Measurements from ENCODE around the gene CCDC15.

Gene CCDC15

DNA sequence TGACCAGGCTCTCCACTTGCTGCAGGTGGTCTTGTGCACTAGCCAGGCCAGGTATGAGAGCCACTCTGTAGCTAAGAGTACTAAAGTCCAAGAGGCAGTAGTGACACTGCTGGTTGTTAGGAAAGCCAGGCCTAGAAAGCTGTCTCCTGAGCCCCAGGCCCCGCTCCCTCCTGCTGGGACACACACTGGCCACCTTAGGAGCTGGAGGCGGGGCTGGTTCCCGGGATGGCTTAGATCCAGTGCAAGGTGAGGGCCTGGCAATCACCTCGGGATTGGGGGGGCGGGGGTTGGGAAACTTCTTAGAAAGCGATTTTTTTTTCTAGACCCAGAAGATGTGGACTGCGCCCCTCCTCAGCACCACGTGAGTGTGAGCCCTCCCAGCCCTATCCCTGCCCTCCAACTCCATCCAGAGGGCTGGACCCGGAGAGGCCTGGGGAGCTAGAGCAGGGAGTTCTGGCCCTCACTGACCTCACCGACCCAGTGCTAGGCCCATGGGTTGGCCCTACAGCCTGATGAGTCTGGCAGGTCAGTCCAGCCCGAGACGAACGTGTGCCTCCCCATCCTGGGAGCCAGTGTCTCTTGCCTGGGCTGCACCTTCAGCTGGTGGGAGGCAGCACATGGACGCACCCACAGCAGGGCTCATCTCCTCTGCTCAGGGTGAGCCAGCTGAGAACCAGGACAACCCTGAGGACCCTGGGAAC is 127.2 kb downstream of the CCDC15 start:
- H3K9me3 ChIP-seq: no peaks in the 10 kb centered on the region
- H3K27me3 ChIP-seq: no peaks in the 10 kb centered on the region
- no peaks in the 10 kb centered on the region for H3K4me1 ChIP-seq (ENCODE audit: control insufficient read depth in 1 of 2, insufficient read depth in 1 of 2, low read depth in 1 of 2, low read length in 1 of 2)
- no peaks in the 10 kb centered on the region for H3K36me3 ChIP-seq
- no peak overlapping the region for H3K4me3 ChIP-seq (ENCODE audit: low read depth in 1 of 2, low read length in 1 of 2)
- no peak for TF ChIP-seq CTCF (IDR thresholded peaks at IDR 0.05)
- H3K27ac ChIP-seq: no peak overlapping the region

- no peaks in the 10 kb centered on the region for H3K9me3 ChIP-seq
Observed at GRCh38 chr11:125082040-125082439, 128.0 kb downstream of the CCDC15 start.

DNA sequence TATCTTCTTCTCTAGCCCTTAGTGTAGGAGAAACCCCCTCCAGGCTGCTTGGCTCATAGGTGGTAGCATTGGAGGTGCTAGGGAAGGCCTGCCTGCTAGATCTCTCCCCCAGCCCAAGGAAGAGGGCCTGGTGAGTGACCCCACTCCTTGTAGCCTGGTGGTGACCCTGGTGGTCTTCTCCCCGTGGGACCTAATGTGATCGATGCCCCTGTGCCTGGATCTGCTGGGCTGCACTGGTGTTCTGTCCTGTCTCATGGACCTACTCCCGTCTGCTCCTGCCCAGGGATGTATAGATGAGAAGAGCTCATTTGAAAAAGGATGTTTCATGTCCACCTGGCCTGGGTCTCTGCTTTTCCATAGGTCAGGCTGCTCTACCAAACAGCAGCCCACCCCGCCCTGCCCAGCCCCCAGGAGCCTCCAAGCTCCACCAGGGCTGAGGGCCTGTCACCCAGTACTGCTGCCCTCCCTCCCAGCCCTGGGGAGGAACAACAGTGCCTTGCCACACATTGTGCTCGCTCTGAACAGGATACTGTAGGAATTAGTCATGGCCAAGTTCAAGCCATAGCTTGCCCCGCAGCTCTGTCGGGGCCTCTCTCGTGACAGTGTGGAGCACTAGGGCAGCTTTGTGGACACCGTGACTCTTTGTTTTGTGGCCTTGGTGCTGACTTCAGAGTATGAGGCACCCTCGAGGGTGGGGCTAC is 128.8 kb downstream of the CCDC15 start:
- Histone ChIP-seq H3K36me3 (no peaks in the 10 kb centered on the region), H3K4me3 (ENCODE audit: low read depth in 1 of 2, low read length in 1 of 2) (no peak overlapping the region), H3K4me1 (ENCODE audit: control insufficient read depth in 1 of 2, insufficient read depth in 1 of 2, low read depth in 1 of 2, low read length in 1 of 2) (no peaks in the 10 kb centered on the region), H3K9me3 (no peaks in the 10 kb centered on the region), H3K27me3 (no peaks in the 10 kb centered on the region), H3K27ac (no peak overlapping the region)
- TF ChIP-seq CTCF (IDR thresholded peaks at IDR 0.05): no peak

More at GRCh38 chr11:125082040-125082439, 128.0 kb downstream of the CCDC15 start:
- TF ChIP-seq CTCF (IDR thresholded peaks at IDR 0.05): no peak
- H3K36me3 ChIP-seq: no peaks in the 10 kb centered on the region
- no peaks in the 10 kb centered on the region for H3K27me3 ChIP-seq
- H3K4me3 ChIP-seq (ENCODE audit: low read depth in 1 of 2, low read length in 1 of 2): no peak overlapping the region
- H3K4me1 ChIP-seq (ENCODE audit: control insufficient read depth in 1 of 2, insufficient read depth in 1 of 2, low read depth in 1 of 2, low read length in 1 of 2): no peaks in the 10 kb centered on the region
- H3K27ac ChIP-seq: no peak overlapping the region

DNA sequence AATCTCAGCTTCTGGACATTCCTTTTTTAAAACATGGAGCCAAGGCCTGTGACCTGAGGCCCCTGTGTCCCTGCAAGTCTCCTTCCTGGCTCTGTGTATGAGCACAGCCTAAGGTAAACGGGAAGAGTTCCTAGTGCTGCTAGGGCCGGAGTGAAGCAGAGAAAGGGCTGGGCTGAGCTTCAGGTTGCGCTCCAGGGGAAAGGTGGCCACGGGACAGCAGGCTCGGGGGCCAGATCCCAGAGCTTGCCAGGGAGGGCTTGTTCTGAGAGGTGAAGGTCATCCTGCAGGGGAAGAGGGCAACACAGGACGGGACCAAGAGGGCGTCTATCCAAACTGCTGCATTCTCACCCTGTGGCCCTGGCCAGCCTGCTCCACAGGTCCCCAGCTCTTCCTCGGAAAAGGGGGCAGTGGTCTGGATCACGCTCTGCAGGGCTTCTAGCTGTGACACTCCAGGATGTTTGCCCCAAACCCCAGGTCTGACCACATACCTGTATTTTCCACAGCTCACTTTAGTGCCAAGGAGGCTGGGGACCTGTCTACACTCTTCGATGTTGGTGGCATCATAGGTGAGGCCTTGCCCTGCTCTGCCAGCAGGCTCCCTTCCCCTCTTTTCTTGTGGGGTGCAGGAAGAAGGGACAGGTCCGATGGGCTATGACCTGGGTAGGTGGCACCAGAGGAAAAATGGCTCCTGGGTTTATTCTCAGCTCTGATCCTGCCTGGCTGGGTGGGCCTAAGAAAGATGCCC is 129.5 kb downstream of the CCDC15 start:
- no peaks in the 10 kb centered on the region for H3K36me3 ChIP-seq
- TF ChIP-seq CTCF (IDR thresholded peaks at IDR 0.05): no peak
- no peak overlapping the region for H3K27ac ChIP-seq
- no peaks in the 10 kb centered on the region for H3K9me3 ChIP-seq
- no peak overlapping the region for H3K4me3 ChIP-seq (ENCODE audit: low read depth in 1 of 2, low read length in 1 of 2)
- H3K4me1 ChIP-seq (ENCODE audit: control insufficient read depth in 1 of 2, insufficient read depth in 1 of 2, low read depth in 1 of 2, low read length in 1 of 2): no peaks in the 10 kb centered on the region
- H3K27me3 ChIP-seq: no peaks in the 10 kb centered on the region

GRCh38 chr11:125084057-125084416 is 130.0 kb downstream of the CCDC15 start:
- no peaks in the 10 kb centered on the region for H3K9me3 ChIP-seq
- no peaks in the 10 kb centered on the region for H3K36me3 ChIP-seq
- no peak overlapping the region for H3K27ac ChIP-seq
- no peak overlapping the region for H3K4me3 ChIP-seq (ENCODE audit: low read depth in 1 of 2, low read length in 1 of 2)
- H3K27me3 ChIP-seq: no peaks in the 10 kb centered on the region
- TF ChIP-seq CTCF (IDR thresholded peaks at IDR 0.05): no peak
- H3K4me1 ChIP-seq (ENCODE audit: control insufficient read depth in 1 of 2, insufficient read depth in 1 of 2, low read depth in 1 of 2, low read length in 1 of 2): no peaks in the 10 kb centered on the region
